DMS153 treated with DMSO at 0.1 percent for 48 hours (cell line): ENCODE results near the gene ALKBH5.

ENCODE experiments used
- DNase-seq: peaks from one replicate; lab custom pipeline; 2025; ENCODE audit not compliant: unreplicated experiment; lab: John Stamatoyannopoulos, UW

ALKBH5 gene

GRCh38 chr17:18183334-18184142 lies at the start of gene ALKBH5:
Gene ALKBH5 (plus strand): TSS chr17:18183828. CDS start chr17:18184244, 416 bp downstream.
- DNase-seq, result peak; percentile 58

GRCh38 chr17:18136357-18136756 lies 47.3 kb upstream of the ALKBH5 start:
- DNase-seq, result no peak

- no peak for DNase-seq
Observed at GRCh38 chr17:18138065-18138749, 45.4 kb upstream of the ALKBH5 start.

DNA sequence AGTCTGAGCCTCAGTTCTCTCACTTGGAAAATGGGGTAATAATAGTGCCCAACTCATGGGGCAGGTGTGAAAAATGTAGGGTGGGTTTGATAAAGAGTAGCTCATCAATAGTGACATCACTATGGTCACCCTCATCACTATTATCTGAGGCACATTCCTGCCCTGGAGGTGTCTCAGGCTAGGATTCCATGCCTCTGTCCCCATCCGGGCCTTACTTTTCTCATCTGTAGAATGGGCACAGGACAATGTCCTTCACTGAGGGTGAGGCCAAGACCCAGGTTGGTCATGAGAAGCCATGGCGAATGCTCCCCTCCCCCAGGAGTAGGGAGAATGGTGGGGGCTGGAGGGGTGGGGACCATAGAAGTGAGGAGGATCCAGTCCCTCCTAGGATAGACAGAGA lies 44.5 kb upstream of the ALKBH5 start:
- DNase-seq, result no peak

DNA sequence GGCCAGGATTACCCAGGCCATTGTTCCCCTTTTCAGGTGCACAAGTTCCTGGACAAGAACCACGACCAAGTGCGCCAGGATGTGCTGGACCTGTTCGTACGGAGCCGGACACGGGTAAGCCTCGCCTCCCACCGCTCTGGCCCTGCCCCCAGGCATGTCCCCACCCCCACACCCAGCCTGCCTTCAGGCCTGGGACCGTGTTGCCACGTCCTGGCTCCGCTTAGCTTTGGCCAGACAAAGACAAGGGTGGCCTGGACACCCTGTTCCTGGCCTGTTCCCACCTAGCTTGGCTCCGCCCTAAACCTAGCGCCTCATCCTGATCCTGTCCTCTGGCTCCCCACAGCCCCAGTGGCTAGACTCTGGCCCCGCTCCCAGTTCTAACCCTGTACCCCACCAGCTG lies 44.1 kb upstream of the ALKBH5 start:
- DNase-seq, result no peak

DNA sequence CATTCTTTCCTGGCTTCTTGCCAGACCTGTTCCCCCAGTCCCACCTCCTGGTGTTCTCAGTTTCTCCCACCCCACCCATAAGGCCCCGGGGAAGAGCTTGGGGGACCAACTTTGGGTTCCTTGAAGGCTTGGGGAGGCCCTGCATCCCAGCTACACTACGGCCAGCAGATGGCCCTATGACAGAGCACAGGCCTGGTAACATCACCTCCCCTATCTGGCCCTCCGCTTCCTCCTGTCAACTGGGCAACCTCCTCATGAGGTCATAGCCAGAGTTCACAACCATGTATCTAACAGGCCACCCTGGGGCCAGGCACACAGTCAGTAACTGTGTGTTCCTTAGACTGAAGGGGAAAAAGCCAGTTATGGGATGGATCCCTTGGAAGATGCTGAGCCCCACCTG lies 43.7 kb upstream of the ALKBH5 start:
- no peak for DNase-seq

DNA sequence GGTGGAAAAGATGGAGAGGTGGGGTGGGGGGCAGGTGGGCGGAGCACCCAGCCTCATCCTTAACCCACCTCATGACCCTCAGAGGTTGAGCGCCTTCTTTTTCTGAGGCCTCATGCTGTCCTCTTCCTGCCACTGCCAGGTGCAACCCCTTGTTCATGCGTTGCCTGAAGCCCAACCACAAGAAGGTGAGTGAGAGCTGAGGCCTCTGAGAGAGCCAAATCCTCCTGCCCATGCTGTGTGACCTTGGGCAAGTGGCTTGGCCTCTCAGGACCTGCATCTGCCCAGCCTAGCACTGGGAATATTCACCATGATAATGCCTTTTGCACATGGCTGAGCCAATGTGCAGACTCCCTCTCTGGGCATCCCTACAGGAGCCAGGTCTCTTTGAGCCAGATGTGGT lies 43.0 kb upstream of the ALKBH5 start:
- DNase-seq, result no peak

DNA sequence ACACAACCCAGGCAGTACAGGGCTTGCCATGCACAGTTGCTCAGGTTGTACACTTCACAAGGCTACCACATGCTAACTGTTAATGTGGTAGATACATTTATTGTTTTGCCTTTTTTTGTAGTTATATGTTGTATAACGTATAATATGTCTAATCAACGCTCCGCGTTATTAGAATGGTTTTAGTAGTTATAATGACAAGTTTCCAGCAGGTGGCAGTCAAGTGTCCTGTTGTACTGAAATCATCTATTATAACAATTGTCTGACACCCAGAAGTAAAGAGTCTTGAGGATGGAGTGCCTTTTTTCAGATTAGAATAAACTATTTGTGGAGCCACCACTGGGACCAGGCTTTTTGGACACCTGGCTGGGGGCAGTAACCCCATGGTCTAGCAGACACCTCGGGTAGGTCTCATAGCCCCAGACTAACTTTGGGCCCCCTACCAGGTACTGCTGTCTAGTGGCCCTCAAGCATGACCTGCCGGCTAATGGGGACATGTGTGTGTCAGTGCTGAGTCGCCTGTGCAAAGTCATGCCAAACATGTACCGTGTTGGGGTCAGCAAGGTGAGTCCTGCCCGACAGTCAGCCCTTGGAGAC lies 42.3 kb upstream of the ALKBH5 start:
- DNase-seq, result peak; percentile 1

- DNase-seq, result no peak
Observed at GRCh38 chr17:18142417-18142816, 41.2 kb upstream of the ALKBH5 start.

GRCh38 chr17:18143044-18143936 lies 40.3 kb upstream of the ALKBH5 start:
- DNase-seq, result no peak

DNA sequence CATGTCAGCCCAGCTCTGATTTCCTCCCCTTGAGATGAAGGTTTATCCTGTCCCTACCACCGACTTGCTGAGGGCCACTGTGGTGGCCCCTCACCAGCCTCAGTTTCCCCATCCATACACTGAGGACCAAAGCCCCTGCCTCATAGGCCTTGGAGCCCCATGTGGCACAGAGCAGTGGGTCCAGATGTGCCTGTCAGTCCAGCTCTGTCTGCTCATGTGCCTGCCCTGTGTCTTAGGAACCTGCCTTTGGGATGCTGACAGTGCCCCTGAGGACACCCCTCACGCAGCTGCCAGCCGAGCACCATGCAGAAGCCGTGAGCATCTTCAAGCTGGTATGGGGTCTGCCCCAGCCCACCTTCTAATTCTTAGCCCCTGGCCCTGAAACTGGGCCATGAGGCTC lies 39.4 kb upstream of the ALKBH5 start:
- no peak for DNase-seq

- no peak for DNase-seq
Observed at GRCh38 chr17:18144855-18145254, 38.8 kb upstream of the ALKBH5 start.

GRCh38 chr17:18145811-18146210 lies 37.8 kb upstream of the ALKBH5 start:
- DNase-seq, result no peak

GRCh38 chr17:18146259-18146658 lies 37.4 kb upstream of the ALKBH5 start:
- no peak for DNase-seq

DNA sequence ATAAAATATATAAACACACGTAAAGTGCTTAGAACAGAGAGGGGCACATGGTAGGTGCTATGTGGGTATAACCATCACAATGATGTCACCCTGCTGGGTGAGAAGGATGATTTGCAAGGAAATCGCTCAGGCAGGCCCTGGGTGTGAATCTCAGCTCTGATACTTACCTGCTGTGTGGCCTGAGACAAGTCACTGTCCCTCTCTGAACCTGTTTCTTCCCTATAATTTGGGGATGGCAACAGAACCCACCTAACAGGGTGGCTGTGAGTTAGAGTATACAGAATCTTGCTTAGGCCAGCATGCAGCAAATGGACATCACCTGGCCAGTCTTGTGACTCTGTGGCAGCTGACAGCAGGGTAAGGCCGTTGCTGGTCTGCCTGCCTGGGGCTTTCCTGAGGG lies 36.6 kb upstream of the ALKBH5 start:
- no peak for DNase-seq

GRCh38 chr17:18148586-18148985 lies 35.0 kb upstream of the ALKBH5 start:
- no peak for DNase-seq

DNA sequence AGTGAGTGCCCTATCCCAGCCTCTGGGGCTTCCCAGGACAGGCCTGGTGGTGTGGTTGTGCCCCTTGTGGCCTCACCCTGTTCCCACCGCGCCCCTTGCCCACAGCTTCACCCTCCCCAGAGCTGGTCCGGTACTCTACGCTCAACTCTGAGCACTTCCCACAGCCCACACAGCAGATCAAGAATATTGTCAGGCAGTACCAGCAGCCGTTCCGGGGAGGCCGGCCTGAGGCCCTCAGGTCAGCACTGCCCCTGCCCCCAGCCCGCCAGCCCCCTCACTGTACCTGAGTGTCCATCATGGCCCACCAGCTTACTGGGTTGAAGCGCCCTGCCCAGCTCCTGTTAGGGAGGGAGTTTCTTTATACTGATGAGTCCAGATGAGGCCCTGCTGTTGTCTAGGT lies 32.3 kb upstream of the ALKBH5 start:
- no peak for DNase-seq

DNA sequence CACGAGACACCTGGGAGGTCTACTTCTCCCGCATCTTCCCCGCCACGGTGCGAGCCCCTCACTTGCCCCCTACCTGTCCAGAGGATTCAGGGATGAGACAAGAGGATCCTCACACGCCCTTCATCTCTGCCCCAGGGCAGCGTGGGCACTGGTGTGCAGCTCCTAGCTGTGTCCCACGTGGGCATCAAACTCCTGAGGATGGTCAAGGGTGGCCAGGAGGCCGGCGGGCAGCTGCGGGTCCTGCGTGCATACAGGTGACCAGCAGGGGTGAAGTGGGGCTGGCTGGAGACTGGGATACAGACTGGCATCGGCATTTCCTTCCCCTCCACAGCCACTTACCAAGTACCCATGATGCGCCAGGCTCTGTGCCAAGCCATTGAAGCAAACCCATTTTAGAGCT lies 28.4 kb upstream of the ALKBH5 start:
- no peak for DNase-seq

DNA sequence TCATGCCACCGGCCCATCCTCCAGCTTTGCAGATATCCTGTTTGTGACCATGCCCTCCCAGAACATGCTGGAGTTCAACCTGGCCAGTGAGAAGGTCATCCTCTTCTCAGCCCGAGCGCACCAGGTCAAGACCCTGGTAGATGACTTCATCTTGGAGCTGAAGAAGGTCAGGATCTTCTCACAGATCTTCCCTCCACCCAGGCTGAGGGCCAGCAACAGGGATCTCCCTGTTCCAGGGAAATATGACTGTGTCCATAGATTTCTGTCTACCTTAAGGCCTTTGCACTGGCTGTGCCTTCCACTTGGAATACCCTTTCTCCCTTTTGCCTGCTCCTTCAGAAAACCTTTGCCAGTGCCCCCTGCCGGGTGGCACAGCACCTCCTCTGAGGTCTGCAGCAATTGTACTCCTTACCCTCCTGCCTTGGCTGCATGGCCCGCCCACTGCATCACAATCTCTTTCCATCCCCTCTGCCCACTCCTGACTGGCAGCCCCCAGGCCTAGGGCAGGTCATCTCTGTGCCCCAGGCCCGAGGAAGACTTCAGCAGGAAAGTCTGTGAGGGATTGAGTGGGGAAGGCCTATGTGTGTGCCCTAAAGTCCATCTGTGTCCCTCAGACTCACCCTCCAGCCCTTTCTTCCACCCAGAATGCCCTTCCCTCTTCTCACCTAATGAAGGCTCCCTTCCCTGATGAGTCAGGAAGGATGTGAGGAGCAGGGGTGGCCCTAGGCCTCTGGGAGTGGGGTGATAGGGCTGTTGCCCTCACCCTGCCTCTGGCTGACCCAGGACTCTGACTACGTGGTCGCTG lies 27.3 kb upstream of the ALKBH5 start:
- DNase-seq, result no peak

DNA sequence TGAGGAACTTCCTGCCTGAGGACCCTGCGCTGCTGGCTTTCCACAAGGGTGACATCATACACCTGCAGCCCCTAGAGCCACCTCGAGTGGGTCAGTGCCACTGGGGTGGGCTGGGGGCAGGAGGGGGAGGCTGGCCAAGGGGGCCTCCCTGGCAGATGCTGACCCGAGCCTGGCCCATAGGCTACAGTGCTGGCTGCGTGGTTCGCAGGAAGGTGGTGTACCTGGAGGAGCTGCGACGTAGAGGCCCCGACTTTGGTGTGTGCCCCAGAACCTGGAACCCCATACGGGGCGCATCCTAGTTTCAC lies 26.7 kb upstream of the ALKBH5 start:
- no peak for DNase-seq
